Measurements from ENCODE around the gene TLR10. TPM values are rescaled to one million over a fixed set of nuclear protein-coding genes. Genes with fewer than 3 reads are reported as not detected.

TLR10 gene
- total and polyA plus RNA-seq, 2 donors (not counting 3 experiments of a cell fraction or from before 2014, with no cell fraction given): not detected

DNA sequence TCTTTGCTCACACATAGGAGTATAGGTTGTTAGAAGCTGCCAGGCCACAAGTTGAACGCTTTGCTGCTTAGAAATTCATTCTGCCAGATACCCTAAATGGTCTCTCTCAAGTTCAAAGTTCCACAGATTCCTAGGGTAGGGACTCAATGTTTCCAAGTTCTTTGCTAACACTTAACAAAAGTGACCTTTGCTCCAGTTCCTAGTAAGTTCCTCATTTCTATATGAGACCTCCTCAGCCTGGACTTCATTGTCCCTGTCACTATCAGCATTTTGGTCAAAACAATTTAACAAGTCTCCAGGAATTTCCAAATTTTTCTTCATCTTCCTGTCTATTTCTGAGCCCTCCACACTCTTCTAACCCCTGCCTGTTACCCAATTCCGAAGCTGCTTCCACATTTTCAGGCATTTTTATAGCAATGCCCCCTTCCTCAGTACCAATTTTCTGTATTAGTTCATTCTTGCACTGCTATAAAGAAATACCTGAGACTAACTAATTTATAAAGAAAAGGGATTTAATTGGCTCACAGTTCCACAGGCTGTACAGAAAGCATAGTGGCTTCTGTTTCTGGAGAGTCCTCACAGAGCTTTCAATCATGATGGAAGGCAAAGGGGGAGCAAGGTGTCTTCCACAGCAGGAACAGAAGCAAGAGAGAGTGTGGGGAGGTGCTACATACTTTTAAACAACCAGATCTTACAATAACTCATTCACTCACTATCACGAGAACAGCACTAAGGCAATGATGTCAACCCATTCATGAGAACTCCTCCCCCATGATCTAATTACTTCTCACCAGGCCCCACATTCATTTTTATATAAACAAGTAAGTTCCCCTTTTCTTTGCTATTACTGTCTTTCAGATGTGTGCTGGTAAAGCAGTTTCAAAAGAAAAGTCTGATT lies 33.3 kb upstream of the TLR10 start:
- no peaks in the 10 kb centered on the region for H4K20me1 ChIP-seq (replicated peaks; ENCODE audit: control insufficient read depth, extremely low read depth, insufficient read depth, low read length)
- no TSS peak for BruUV-seq (replicated peaks)
- no peak for TF ChIP-seq GATA2 (IDR thresholded peaks at IDR 0.05; ENCODE audit: insufficient read depth, insufficient read length, low read depth, low read length)
- TF ChIP-seq FOS (IDR thresholded peaks at IDR 0.05; ENCODE audit: borderline replicate concordance, insufficient read depth, low read length): no peak
- TF ChIP-seq MYC (IDR thresholded peaks at IDR 0.05; ENCODE audit: low read depth, low read length): no peak
- no peak for TF ChIP-seq JUN (IDR thresholded peaks at IDR 0.05; ENCODE audit: borderline replicate concordance, insufficient read depth, insufficient read length, low read depth)
- TF ChIP-seq POLR2AphosphoS5 (IDR thresholded peaks at IDR 0.05; ENCODE audit: insufficient read depth, low read depth, low read length): no peak
- TF ChIP-seq, protein P1, sequence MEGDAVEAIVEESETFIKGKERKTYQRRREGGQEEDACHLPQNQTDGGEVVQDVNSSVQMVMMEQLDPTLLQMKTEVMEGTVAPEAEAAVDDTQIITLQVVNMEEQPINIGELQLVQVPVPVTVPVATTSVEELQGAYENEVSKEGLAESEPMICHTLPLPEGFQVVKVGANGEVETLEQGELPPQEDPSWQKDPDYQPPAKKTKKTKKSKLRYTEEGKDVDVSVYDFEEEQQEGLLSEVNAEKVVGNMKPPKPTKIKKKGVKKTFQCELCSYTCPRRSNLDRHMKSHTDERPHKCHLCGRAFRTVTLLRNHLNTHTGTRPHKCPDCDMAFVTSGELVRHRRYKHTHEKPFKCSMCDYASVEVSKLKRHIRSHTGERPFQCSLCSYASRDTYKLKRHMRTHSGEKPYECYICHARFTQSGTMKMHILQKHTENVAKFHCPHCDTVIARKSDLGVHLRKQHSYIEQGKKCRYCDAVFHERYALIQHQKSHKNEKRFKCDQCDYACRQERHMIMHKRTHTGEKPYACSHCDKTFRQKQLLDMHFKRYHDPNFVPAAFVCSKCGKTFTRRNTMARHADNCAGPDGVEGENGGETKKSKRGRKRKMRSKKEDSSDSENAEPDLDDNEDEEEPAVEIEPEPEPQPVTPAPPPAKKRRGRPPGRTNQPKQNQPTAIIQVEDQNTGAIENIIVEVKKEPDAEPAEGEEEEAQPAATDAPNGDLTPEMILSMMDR (IDR thresholded peaks at IDR 0.05; ENCODE audit: extremely low read depth in 1 of 2, insufficient read depth in 1 of 2, low read depth in 1 of 2, low read length in 2 of 2): no peak
- TF ChIP-seq POLR2A (IDR thresholded peaks at IDR 0.05; ENCODE audit: low read depth, low read length): no peak
- TF ChIP-seq MAX (IDR thresholded peaks at IDR 0.05; ENCODE audit: insufficient read depth, insufficient read length): no peak
- TF ChIP-seq EZH2 (IDR thresholded peaks at IDR 0.05; ENCODE audit: borderline replicate concordance, low read depth, low read length, severe bottlenecking): no peak
- no peaks in the 10 kb centered on the region for H3K9me3 ChIP-seq (replicated peaks; ENCODE audit: control insufficient read depth, insufficient read depth, low read length)
- no peak overlapping the region for H2AFZ ChIP-seq (ENCODE audit: low read depth, low read length)
- intact Hi-C loops (cut with micrococcal nuclease) (no loop called here), dilution Hi-C loops (cut with MboI; ENCODE audit: extremely low pct_ligation_motif_present, low sequenced_read_pairs) (no loop called here)
- H3K9ac ChIP-seq (replicated peaks; ENCODE audit: extremely low read depth, insufficient read depth, low read length): no peak overlapping the region
- H3K4me3 ChIP-seq (replicated peaks in 1 of 3; ENCODE audit: insufficient read depth in 1 of 3, low read depth in 1 of 3, low read length in 3 of 3): no peak overlapping the region
- peaks cover 12 to 19% of the 10 kb centered on the region in 2 experiments for H3K27me3 ChIP-seq (ENCODE audit: control insufficient read depth in 2 of 2, insufficient read depth in 2 of 2, low read length in 2 of 2)
- CTCF ChIA-PET: interaction anchor here (0.6 to 1.2 kb wide), 6 partner anchors 11 to 57 kb away, joined by 3 to 4 read pairs (median 3); partner anchors contain the start of genes TLR1 and TLR10
- H3K4me2 ChIP-seq (ENCODE audit: insufficient read depth, low read length): no peak overlapping the region
- no peak for DNase-seq (ENCODE audit: low read depth, low spot score)
- no peaks in the 10 kb centered on the region for H3K4me1 ChIP-seq (ENCODE audit: control insufficient read depth, extremely low read depth, insufficient read depth, low read length)
- H3K9me1 ChIP-seq (replicated peaks; ENCODE audit: control insufficient read depth, extremely low read depth, insufficient read depth, low read length): no peaks in the 10 kb centered on the region
- POLR2A ChIA-PET: no interaction called here
- FAIRE-seq: no peak
- H3K79me2 ChIP-seq (ENCODE audit: control insufficient read depth, insufficient read depth, low read length): no peaks in the 10 kb centered on the region
- no peak overlapping the region for H3K27ac ChIP-seq (ENCODE audit: insufficient read depth, low read depth, low read length)
- no peaks in the 10 kb centered on the region for H3K36me3 ChIP-seq (ENCODE audit: control insufficient read depth in 2 of 2, extremely low read depth in 1 of 2, insufficient read depth in 2 of 2, low read length in 2 of 2)

Data from endothelial cell of umbilical vein (primary cell).